Right cardiac atrium (tissue), 5 donors: ENCODE results near the gene TCP11. TPM values are rescaled to one million over a fixed set of nuclear protein-coding genes. Genes with fewer than 3 reads are reported as not detected.
A peak's percentile ranks its signal among the peaks of the same experiment; 100 is the strongest.
"Not testable (repeated sequence)": the region's sequence is repeated elsewhere in the genome, so short reads cannot be mapped to it uniquely, and the experiment has no call there.

ENCODE experiments used
- ATAC-seq, 2 donors: fragments of 200-7000 bp; cut with Tn5 transposase; one replicate each; pipeline versions ENCODE4 v1.8.0 to v1.9.1; 2020; ENCODE audit warnings: moderate library complexity in 2 of 2, mild to moderate bottlenecking in 1 of 2
- DNase-seq, 3 donors: peaks; one replicate each; pipeline ENCODE4 v3.0.0-alpha.2; 2020
- H3K27ac ChIP-seq: one replicate; pipeline ENCODE4 v1.5.1; 2013; ENCODE audit warnings: mild to moderate bottlenecking, low read length, control low read depth, moderate library complexity
- H3K27me3 ChIP-seq: one replicate; pipeline ENCODE4 v1.6.1; 2013; ENCODE audit not compliant: control insufficient read depth, insufficient read depth
- H3K4me1 ChIP-seq: one replicate; pipeline ENCODE4 v1.6.1; 2013; ENCODE audit warnings: low read length; ENCODE audit not compliant: control insufficient read depth, insufficient read depth
- H3K4me3 ChIP-seq: one replicate; pipeline ENCODE4 v1.5.1; 2013; ENCODE audit warnings: low read length, control low read depth
- H3K9me3 ChIP-seq: one replicate; pipeline ENCODE4 v1.6.1; 2013; ENCODE audit warnings: low read length; ENCODE audit not compliant: control insufficient read depth
- WGBS: extraction: QIAGEN DNeasy Blood & Tissue Kit; methylation state at CpG from one replicate; pipeline ENCODE4 v1.1.7; 2013; 5-methylcytosine and 5-hydroxymethylcytosine counted together
- intact Hi-C, 4 donors: fragments of 100-400 bp; cut with DNase I; formaldehyde crosslinking; loops; one replicate each; pipeline versions ENCODE4 v1.11.0 to v1.14.0; 2022 to 2023
- polyA plus RNA-seq: library from polyadenylated mRNA; stranded (reverse); fragments of 200-250 nt; gene quantifications from one replicate; pipeline ENCODE4 v1.2.3, GENCODE V29; 2013
- total RNA-seq, 4 donors: library from RNA; stranded (reverse); fragmentation: NEBNext Ultra II Directional; extraction: Animal tissue kit (Norgen Biotek cat#: 25700); gene quantifications; one replicate each; pipeline ENCODE4 v1.2.1, GENCODE V29; 2021
- donor health status: healthy with polysubstance abuse.
- donor health status: DM: no; HTN: yes; CAD: no.
- donor health status: DM: no; HTN: no; CAD: no.
- donor health status: DM: no; HTN: yes; CAD: no; lungs with severe emphysema.
- donor health status: DM: yes; HTN: yes; CAD: no.

Gene TCP11
- total and polyA plus RNA-seq, 5 donors, result 0.07 TPM; not detected in 4

- no peak for DNase-seq
- no peak overlapping the region for H3K27ac ChIP-seq
- WGBS, result 91% methylated on average over 3 of the region's 3 CpGs
- ATAC-seq, result no peak
- no peaks in the 10 kb centered on the region for H3K9me3 ChIP-seq
- intact Hi-C loops, result loop anchor here (2.0 to 10.0 kb wide), 6 partner anchors 55 to 98 kb away; no protein-coding TSS in a partner anchor
- no peaks in the 10 kb centered on the region for H3K27me3 ChIP-seq
- no peak overlapping the region for H3K4me3 ChIP-seq
- H3K4me1 ChIP-seq, result no peaks in the 10 kb centered on the region
These were observed 5.9 kb upstream of the TCP11 start for GRCh38 chr6:35147026-35147425.

GRCh38 chr6:35146453-35146852 lies 5.3 kb upstream of the TCP11 start:
- WGBS, result 68% methylated on average over 6 of the region's 6 CpGs
- Histone ChIP-seq H3K27ac (no peak overlapping the region), H3K9me3 (no peaks in the 10 kb centered on the region), H3K27me3 (no peaks in the 10 kb centered on the region), H3K4me3 (no peak overlapping the region), H3K4me1 (no peaks in the 10 kb centered on the region)
- intact Hi-C loops, result loop anchor here (2.0 to 10.0 kb wide), 6 partner anchors 56 to 98 kb away; no protein-coding TSS in a partner anchor
- peak; percentile 41 to 67 (median 62) for DNase-seq
- peak; percentile 74 to 81 for ATAC-seq

- DNase-seq (no peak), ATAC-seq (no peak)
- no peak overlapping the region for H3K4me3 ChIP-seq
- no peaks in the 10 kb centered on the region for H3K27me3 ChIP-seq
- no peaks in the 10 kb centered on the region for H3K4me1 ChIP-seq
- 94% methylated on average over 3 of the region's 3 CpGs for WGBS
- H3K9me3 ChIP-seq, result no peaks in the 10 kb centered on the region
- H3K27ac ChIP-seq, result no peak overlapping the region
- intact Hi-C loops, result loop anchor here (2.0 to 10.0 kb wide), 7 partner anchors 57 to 99 kb away; no protein-coding TSS in a partner anchor
These were observed 4.6 kb upstream of the TCP11 start for GRCh38 chr6:35145757-35146156.

GRCh38 chr6:35142588-35143569 lies 1.7 kb upstream of the TCP11 start:
- H3K4me1 ChIP-seq, result no peaks in the 10 kb centered on the region
- H3K4me3 ChIP-seq, result no peak overlapping the region
- DNase-seq (no peak), ATAC-seq (no peak)
- H3K27ac ChIP-seq, result no peak overlapping the region
- H3K27me3 ChIP-seq, result no peaks in the 10 kb centered on the region
- 72% methylated on average over 5 of the region's 5 CpGs for WGBS
- intact Hi-C loops, result loop anchor here in 2 of 4 donors (5.0 to 10.0 kb wide), 3 partner anchors 62 to 156 kb away; no protein-coding TSS in a partner anchor
- no peaks in the 10 kb centered on the region for H3K9me3 ChIP-seq

- DNase-seq, result peak in 1 of 3 donors; percentile 59
- no peak overlapping the region for H3K4me3 ChIP-seq
- H3K4me1 ChIP-seq, result no peaks in the 10 kb centered on the region
- 44% methylated on average over 15 of the region's 15 CpGs for WGBS
- ATAC-seq, result peak in 1 of 2 donors; percentile 13
- no peaks in the 10 kb centered on the region for H3K9me3 ChIP-seq
- no peak overlapping the region for H3K27ac ChIP-seq
- H3K27me3 ChIP-seq, result no peaks in the 10 kb centered on the region
- intact Hi-C loops, result loop anchor here (2.0 to 10.0 kb wide), 4 partner anchors 64 to 154 kb away; no protein-coding TSS in a partner anchor
These were observed 516 bp downstream of the TCP11 start for GRCh38 chr6:35140639-35141006.

- 32% methylated on average over 17 of the region's 17 CpGs for WGBS
- Histone ChIP-seq H3K9me3 (no peaks in the 10 kb centered on the region), H3K27me3 (no peaks in the 10 kb centered on the region), H3K4me3 (no peak overlapping the region), H3K4me1 (no peaks in the 10 kb centered on the region), H3K27ac (no peak overlapping the region)
- intact Hi-C loops, result loop anchor here (2.0 to 10.0 kb wide), 4 partner anchors 65 to 153 kb away; no protein-coding TSS in a partner anchor
- peak in 2 of 3 donors; percentile 38 to 55 for DNase-seq
- peak; percentile 39 to 58 for ATAC-seq
These were observed 1.1 kb downstream of the TCP11 start for GRCh38 chr6:35139924-35140638.

GRCh38 chr6:35139470-35139869 lies 1.7 kb downstream of the TCP11 start:
- intact Hi-C loops, result no loop called here
- DNase-seq (no peak), ATAC-seq (peak in 1 of 2 donors; percentile 36)
- no peak overlapping the region for H3K27ac ChIP-seq
- H3K4me1 ChIP-seq, result no peaks in the 10 kb centered on the region
- no peaks in the 10 kb centered on the region for H3K9me3 ChIP-seq
- WGBS, result 42% methylated on average over 2 of the region's 2 CpGs
- H3K27me3 ChIP-seq, result no peaks in the 10 kb centered on the region
- no peak overlapping the region for H3K4me3 ChIP-seq

GRCh38 chr6:35138191-35138590 lies 2.9 kb downstream of the TCP11 start:
- H3K4me1 ChIP-seq, H3K27ac ChIP-seq, H3K9me3 ChIP-seq, H3K27me3 ChIP-seq, DNase-seq, ATAC-seq, intact Hi-C loops, H3K4me3 ChIP-seq: not testable (repeated sequence)
- 59% methylated on average over 3 of the region's 3 CpGs for WGBS

- H3K9me3 ChIP-seq, result no peaks in the 10 kb centered on the region
- intact Hi-C loops, result no loop called here
- no peak overlapping the region for H3K4me3 ChIP-seq
- 61% methylated on average over 3 of the region's 4 CpGs for WGBS
- H3K4me1 ChIP-seq, result no peaks in the 10 kb centered on the region
- H3K27me3 ChIP-seq, result no peaks in the 10 kb centered on the region
- DNase-seq (no peak), ATAC-seq (no peak)
- no peak overlapping the region for H3K27ac ChIP-seq
These were observed 5.0 kb downstream of the TCP11 start for GRCh38 chr6:35136185-35136584.

GRCh38 chr6:35128496-35128895 lies 12.6 kb downstream of the TCP11 start:
- ATAC-seq (no peak), DNase-seq (no peak)
- no peaks in the 10 kb centered on the region for H3K27me3 ChIP-seq
- no peaks in the 10 kb centered on the region for H3K9me3 ChIP-seq
- intact Hi-C loops, result no loop called here
- WGBS, result 80% methylated on average over 3 of the region's 3 CpGs
- H3K4me1 ChIP-seq, result no peaks in the 10 kb centered on the region
- no peak overlapping the region for H3K4me3 ChIP-seq
- no peak overlapping the region for H3K27ac ChIP-seq

- Histone ChIP-seq H3K4me3 (no peak overlapping the region), H3K27ac (no peak overlapping the region), H3K4me1 (no peaks in the 10 kb centered on the region), H3K27me3 (no peaks in the 10 kb centered on the region), H3K9me3 (no peaks in the 10 kb centered on the region)
- DNase-seq, result no peak
- ATAC-seq, result no peak
- 53% methylated on average over 4 of the region's 4 CpGs for WGBS
- intact Hi-C loops, result no loop called here
These were observed 13.1 kb downstream of the TCP11 start for GRCh38 chr6:35128042-35128441.
